Activated CD4-positive, alpha-beta T cell treated with anti-CD3 and anti-CD28 coated beads, Interleukin-2, amount 50 U/mL, for 48 hours (primary cell): Measurements from ENCODE around the gene MYO7B.

Experiments used
- DNase-seq, 2 experiments: peaks; one replicate each; pipeline ENCODE4 v3.0.0-alpha.2; 2020

MYO7B gene

DNA sequence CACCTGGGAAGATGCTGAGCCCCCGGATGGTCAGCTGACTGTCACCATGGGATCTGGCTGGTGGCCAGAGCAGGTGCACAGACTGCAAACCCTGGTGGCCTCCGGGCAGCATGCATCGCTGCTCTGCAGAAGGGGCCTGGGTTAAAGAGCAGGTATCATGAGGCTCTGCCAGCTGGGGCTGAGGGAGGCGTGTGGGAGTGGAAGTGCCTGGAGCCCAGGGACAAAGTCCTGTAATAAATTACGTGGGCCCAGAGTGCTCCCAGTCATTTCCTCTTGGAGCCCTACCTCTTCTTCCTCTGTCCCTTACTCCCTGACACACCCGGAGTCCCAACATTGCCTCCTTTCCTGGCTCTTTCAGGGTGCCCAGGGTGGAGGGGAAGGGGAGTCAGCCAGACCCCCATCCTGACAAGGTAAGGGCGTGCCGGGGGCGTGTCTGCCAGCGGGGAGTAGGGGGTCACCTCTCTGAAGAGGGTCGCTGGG, at the start of gene MYO7B:
TSS of gene MYO7B (plus strand) at position 262 of the 480 bp plus-strand sequence. CDS start 24,040 bp downstream, outside the sequence.
- DNase-seq, result no peak

DNA sequence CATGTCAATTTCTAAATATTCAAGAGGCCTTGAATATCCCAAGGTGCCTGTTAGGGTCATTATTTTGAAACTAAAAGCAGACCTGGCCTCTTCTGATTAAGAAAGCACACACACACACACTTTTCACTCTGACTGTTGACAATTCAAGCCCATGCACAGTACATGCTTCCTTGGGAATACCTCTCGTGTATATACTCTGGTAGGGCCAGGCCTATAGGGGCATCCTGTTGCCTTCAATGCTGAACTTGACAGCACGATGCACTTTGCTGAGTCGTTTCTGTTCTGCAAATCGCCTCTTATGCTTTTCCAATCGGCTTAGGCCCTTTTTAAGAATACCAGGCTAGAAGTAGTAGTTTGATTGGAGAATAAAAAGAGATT, 49.8 kb upstream of the MYO7B start:
- no peak for DNase-seq

DNA sequence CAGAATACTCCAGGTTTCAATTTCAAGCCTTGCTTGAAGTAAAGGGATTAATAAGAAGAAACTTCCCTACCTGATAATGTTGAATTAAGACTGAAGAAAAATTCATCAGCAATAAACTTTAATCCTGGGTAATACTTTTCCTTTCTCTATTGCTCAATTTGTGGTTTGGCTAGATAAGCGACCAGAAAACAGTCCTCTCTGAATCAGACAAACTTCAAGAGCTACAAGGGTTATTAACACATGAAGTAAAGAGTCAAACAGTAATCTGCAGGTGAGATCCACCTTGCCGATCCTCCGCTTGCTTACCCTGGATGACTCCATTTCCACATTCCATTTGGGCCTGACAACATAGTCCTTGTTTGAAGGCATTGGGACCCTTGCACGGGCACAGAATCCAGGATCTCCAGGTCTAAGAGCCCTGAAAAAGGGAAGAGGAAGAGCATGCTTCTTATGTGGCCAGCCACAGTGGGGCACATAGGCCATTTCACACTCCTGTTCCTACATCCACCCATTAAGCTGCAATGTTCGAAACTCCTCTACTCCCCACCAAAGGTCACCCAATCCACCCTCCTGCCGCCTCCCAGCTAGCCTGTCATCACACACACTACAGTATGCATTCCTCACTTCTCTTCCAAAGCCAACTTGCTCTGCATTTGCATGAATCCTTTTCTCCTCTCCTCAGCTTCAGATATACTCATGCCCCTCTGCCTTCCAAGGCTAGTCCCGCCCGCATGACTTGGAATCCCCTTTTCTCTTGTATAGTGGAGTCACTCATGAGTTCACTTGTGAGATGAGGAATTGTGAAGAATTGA, 49.0 kb upstream of the MYO7B start:
- DNase-seq, result no peak

DNA sequence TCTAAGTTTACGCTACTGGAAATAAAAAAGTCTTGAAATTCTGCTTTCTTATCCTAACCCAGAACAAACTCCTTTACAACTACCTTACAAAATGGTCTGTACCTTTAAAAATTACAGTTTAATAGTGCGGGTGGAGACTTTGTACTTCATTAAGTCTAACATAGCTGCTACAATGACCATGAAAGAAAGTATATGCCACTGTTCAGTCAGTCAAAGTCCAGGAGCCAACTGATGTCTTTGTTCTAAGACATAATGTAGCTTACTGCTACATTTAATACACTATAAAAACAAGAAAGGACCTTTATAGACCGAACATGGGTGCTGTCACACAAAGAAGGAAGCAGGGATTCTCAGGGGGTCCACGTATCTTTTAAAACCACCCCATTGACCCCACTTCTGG, 45.2 kb upstream of the MYO7B start:
- DNase-seq, result no peak

DNA sequence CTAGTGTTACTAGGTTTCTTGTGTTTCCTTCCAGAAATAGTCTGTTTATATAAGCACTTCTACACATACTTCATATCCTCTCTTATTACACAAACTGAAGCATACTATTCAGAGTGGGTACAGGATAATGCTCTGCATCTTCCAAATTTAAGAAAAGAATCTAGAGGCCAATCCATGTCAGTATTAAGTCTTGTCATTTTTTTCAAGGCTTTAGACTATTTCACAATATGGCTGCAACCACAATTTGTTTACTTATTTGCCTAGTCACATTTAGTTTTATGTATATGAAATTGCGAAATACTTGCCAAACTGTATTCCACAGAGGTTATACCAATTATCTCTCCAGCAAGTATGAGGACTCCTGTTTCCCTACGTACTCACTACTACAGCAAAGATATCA, 37.1 kb upstream of the MYO7B start:
- DNase-seq, result no peak

DNA sequence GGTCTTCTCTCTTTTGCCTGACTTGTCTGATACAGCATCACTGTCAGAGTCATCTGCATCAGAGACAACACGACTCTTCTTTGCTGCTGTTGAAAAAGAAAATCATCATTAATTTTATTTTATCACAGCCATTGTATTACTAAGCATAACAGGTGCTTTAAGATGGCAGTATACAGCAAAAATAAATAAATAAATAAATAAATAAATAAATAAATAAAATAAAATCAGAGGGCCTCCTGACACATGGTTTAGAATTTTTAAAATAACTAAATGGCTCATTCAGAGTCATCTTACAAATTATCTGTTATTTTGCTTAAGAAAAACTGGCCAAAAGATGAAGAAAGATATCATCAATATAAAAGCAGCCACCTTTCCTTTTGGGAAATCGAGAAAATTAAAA, 32.0 kb upstream of the MYO7B start:
- no peak for DNase-seq

DNA sequence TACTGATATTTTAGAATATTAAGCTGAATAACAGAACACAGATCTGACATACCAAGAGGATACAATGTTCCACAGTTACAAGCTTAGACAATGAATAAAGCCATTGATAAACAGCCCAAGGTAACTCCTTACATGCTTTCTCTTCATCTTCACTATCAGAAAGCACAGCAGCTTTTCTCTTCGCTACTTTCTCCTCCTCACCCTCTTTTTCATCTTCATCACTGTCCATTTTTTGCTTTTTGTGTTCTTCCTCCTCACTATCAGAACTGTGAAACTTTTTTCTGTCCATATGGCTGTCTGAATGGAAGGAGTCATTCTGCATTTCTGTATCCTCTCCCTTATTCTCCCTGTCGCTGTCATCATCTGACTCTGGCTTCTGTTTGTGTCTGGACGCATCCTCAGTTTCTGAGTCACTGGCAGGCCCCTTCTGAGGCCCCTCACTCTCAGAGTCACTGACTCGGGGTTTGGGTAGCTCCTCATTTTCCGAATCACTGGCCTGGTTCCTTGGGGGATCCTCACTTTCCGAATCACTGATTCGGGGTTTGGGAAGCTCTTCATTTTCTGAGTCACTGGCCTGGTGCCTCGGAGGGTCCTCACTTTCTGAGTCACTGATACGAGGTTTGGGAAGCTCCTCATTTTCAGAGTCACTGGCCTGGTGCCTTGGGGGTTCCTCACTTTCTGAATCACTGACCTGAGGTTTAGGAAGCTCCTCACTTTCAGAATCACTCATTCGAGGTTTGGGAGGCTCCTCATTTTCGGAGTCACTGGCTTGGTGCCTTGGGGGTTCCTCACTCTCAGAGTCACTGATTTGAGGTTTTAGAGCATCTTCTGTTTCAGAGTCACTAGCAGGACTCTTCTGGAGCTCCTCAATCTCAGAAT, 30.7 kb upstream of the MYO7B start:
- no peak for DNase-seq

DNA sequence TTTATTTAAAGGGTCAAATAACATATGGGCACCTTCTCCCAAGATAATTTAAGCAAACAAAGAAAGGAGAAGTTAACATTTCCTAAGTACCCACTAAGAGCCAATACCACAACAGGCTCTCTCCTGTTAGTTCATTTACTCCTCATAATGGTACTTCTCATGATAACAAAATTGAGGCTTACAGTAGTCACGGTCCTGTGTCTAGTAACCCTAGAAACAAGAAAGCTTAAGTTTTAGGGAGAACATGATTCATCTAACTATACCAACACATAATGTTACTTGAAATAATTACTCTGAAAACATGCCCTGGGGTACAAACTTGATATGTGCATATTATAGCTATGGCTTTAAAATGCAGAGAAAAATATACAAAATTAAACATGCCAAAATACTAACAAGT, 29.0 kb upstream of the MYO7B start:
- no peak for DNase-seq

DNA sequence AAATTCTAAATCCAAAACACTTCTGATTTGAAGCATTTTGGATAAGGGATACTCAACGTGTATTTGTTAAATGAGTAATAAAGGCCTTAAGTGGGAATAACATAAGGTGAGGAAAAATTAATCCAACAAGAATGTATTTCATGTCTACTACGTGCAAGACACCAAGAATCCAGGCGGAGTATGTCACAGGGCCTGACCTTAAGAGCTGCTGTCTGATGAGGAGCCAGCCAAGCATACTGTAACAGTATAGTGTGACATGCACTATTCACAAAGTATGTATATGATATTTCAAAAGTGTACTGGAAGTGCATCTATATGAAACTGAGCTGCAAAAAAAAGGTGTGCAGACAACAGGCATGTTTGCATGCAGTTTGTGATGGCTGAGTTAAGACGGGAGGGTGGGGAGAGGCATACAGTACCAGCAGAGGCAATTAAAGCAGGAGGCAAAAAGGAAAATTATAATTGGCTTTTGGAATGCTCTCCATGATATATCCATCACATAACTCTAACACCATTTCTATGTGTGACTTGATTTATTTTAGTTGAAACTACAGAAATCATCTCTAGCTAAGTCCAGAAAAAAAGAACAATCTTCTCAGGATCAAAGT, 27.4 kb upstream of the MYO7B start:
- no peak for DNase-seq

DNA sequence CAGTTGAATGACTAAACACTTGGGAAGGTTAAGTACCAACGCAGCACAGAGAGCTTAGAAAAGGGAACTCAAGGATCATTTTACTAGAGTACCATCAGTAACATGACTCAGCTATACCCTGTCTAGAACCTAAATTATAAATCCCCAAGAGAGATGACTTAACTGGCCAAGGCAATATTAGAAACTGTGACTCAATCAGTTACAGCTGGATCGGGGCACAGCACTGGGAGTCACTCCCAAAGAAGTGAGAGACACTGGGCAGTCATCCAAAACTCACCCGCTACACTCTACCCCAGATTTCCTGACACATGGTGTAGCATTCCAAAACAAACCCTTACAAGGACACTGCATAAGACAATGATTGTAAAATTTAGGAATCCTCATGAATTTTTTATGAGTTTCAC, 26.9 kb upstream of the MYO7B start:
- DNase-seq, result no peak

DNA sequence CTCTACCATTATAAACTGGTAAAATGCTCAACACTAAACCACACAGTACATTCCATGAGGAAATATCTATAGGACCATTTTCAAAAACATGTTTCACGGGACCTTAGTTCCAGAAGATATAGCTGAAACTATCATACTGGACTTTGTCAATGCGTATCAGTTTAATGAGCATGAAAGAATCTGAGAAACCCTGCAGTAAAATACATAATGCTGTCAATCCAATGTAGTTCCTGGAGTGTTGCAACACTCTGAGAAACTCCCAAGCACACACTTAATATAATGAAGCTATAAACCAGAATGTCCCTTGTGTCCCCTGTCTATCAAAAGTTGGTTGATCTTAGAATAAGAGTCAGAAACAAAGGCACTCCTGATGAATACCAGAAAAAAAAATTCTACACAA, 25.4 kb upstream of the MYO7B start:
- no peak for DNase-seq

DNA sequence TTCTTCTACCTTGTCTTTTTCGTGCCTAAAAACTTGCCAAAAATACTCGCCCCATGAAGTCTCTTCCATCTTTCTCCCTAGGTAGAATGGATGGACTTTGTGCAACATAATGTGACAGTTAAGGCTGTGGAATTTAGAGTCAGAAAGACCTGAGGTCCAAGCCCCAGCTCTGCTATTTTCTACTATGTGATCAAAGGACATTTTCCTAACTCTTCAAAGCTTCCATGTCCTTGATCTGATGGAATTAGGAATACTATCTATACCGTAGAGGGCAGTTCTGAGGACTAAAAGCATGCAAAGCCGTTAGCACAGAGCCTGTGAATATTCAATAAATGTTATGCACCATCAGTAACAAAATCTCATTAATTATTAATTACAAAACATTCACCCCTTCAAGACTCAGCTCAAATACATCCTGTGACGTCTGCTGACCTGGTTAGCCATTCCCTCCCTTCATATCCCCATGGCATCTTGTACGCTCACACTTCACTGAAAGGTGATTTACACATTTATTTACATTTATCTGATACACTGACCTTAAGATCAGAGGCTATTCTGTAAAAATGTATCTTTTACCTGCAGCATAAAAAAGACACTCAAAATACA, 24.3 kb upstream of the MYO7B start:
- no peak for DNase-seq

DNA sequence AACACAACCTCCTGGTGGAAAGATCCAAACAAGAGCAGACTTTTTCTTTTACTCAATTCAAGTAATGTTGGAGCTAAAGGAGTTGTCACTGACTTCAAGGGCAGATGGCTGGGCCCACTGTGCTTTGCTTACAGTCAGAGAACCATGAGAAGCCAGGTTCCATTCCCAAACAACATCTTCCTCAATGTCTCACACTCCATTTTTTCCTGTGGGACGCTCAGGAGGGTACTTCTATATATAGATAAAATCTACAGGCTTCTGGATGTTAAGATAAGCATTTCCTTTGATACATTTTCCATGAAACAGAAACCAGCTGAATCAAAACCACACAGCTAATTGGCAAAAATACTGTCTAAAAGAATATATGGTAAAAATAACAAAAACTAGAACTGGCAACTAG, 23.6 kb upstream of the MYO7B start:
- no peak for DNase-seq

DNA sequence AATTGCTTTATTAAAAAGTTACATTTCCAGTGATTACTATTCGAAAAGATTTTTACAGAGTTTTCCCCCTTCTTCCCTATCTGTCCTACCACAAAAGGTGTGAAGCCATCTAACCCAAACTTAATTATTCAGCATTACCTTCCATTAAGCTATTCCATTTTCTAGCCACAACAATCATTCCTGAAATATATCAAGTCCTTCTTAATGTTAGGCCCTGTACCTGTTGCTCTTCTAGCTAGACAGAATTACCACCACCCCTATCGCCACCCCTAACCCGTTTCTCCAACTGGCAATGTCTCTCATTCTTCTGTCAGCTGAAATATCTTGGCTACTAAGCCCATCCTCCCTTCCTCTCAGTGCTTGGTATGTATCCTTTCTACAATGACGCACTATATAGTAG, 23.1 kb upstream of the MYO7B start:
- no peak for DNase-seq

DNA sequence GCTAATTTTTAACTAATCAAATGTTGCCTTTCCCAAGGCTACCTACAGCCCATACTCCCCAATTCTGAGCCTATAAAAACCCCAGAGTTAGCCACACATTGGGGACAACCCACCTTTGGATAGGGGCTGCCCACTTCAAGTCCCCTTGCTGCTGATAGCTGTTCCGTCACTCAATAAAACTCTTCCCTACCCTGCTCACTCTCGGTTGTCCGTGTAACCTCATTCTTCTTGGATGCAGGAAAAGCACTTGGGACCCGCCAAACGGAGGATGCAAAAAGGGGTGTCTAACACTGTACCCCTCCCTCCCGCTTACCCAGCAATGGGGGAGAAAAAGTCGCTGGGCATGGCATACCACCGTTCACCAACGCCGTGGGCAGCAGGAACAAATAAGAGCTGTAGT, 21.4 kb upstream of the MYO7B start:
- no peak for DNase-seq

DNA sequence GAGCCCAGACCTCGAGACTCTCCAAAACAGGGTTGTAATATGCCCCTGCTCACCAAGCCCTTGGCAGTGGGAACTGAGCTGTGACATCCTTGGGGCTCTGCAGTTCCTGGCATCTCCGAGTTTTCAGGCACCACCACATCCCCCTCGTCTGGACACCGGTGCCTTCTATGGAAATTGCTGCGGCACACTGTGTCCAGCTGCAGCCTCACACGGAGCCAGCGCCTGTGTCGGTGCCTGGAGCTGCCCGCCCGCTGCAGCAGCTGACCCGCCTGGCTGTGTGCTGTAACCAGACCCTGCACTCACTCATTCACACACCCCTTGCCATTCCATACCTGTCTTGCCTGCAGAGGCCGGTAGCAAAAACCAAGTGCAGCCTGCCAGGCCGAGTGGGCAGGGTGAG, 21.0 kb upstream of the MYO7B start:
- no peak for DNase-seq

DNA sequence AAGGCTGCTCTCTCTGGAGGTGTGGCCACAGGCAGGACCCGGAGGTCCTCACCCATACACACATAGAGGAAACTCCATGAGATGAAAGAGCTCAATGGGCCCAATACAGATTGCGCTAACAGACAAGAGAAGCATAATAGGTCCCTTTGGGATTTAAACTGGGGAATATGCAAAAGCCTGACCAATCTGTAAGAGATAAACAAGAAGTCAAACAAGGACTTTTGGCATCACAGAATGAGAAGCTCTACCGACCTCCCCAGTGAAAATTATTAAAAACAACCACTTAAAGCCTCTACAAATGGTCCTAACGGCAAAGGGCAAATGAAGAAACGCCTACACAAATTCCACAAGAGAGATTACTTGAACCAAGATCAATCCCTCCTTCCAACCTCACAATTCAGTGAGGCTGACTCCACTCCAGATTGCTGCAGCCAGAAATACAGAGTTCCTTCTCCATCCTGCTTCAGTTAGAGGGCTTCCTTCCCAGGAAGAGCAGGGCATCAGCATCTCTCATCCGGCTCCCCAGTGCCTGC, 20.0 kb upstream of the MYO7B start:
- DNase-seq, result no peak

DNA sequence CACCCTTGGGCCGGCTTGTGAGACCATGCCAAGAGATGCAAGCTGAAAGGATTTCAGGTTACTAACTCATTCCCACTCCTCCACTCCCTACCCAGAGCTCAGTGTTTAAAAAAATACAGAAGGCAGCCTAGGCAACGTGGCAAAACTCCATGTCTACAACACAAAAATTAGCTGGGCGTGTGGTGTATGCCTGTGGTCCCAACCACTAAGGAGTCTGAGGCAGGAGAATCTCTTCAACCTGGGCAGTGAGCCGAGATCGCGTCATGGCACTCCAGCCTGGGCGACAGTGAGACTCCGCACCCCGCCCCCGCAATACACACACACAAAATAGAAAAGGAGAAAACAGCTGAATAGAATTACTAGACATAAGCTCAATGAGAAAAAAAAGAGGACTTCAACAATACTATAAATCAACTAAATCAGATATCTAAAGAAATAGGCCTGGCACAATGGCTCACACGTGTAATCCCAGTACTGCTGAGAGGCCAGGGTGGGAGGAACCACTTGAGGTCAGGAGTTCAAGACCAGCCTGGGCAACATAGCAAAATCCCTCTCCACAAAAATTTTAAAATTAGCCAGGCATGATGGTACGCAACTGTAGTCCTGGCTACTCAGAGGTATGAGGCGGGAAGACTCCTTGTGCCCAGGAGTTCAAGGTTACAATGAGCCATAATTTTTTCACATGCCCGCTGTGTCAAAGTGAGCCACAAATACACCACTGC, 19.3 kb upstream of the MYO7B start:
- DNase-seq, result no peak

DNA sequence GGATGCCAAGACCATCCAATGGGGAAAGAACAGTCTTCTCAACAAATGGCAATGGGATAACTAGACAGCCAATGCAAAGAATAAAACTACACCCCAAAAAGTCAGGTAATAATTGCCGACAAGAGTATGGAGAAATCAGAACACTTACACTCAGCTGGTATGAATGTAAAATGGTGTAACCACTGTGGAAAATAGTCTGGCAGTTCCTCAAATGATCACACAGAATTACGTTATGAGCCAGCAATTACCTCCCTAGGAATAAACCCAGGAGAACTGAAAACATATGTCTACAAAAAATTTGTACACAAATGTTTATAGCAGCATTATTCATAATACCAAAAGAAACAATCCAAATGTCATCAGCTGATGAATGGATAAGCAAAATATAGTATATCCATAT, 18.0 kb upstream of the MYO7B start:
- DNase-seq, result no peak

DNA sequence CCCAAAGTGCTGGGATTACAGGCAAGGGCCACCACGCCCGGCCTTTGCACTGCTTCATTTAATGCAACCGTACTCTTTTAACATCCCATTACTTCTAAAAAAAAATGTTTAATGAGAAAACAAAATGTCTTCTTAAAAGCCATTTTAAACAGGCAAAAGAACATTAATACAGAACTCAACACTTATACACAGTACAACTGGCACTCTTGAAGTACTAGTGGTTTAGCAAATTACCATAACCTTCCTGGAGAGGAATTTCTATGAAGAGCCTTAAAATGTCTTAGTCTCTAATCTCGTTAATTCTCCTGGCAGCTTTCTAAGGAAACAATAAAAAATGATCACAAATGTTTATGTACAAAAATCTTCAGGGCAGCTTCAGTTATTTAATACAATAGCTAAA, 15.1 kb upstream of the MYO7B start:
- DNase-seq, result no peak

DNA sequence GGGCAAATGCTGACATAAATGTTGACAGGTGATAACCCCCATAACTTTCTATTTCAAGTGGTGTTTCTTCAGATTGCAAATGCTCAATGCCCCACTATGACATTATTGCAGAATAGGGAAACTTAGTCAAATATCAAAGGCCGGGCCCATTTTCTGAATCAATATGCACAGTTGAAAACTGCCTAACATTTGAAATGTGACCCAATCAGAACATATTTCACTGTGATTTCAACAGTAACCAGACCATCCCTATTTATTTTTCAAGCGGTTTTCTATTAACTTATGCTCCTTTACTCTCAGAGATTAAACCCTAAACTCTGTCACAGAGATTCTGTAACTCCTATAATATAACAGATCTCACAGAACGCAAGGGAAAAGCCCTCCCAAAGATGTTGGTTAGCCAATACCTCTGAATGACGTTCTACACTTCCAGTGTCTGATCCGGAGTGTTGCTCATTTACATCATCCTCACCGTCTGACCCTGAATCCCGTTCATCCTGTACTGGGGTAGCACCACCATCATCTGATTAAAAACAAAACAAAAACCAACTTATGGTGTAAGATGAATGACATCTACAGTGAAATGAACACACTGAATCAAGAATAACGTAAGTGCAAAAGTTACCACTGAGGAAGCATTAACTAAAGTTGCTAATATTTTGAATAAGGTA, 12.1 kb upstream of the MYO7B start:
- DNase-seq, result no peak
